GM11168 (cell line): ENCODE results near the gene HLCS.

ENCODE experiments used
- in situ Hi-C: fragments of 300-500 bp; cut with MboI; formaldehyde crosslinking; loops from one replicate; pipeline ENCODE4 v1.12.0; 2022; ENCODE audit warnings: low sequenced_read_pairs; ENCODE audit not compliant: unreplicated experiment

HLCS gene

GRCh38 chr21:36856643-36857042 is 109.8 kb downstream of the HLCS start:
- in situ Hi-C loops = no loop called here

GRCh38 chr21:36854391-36854790 is 112.1 kb downstream of the HLCS start:
- in situ Hi-C loops = no loop called here

GRCh38 chr21:36852864-36853263 is 113.6 kb downstream of the HLCS start:
- in situ Hi-C loops = no loop called here

GRCh38 chr21:36852293-36852692 is 114.2 kb downstream of the HLCS start:
- in situ Hi-C loops = no loop called here

- in situ Hi-C loops = no loop called here
Observed at GRCh38 chr21:36851121-36851520, 115.3 kb downstream of the HLCS start.

GRCh38 chr21:36850372-36850771 is 116.1 kb downstream of the HLCS start:
- in situ Hi-C loops = no loop called here

GRCh38 chr21:36849461-36850105 is 116.9 kb downstream of the HLCS start:
- in situ Hi-C loops = no loop called here

- in situ Hi-C loops = no loop called here
Observed at GRCh38 chr21:36848730-36849274, 117.7 kb downstream of the HLCS start.

GRCh38 chr21:36847189-36847588 is 119.3 kb downstream of the HLCS start:
- in situ Hi-C loops = no loop called here

- in situ Hi-C loops = no loop called here
Observed at GRCh38 chr21:36846631-36847030, 119.8 kb downstream of the HLCS start.

- in situ Hi-C loops = no loop called here
Observed at GRCh38 chr21:36845790-36846189, 120.7 kb downstream of the HLCS start.

GRCh38 chr21:36845070-36845469 is 121.4 kb downstream of the HLCS start:
- in situ Hi-C loops = no loop called here

- in situ Hi-C loops = no loop called here
Observed at GRCh38 chr21:36841866-36842265, 124.6 kb downstream of the HLCS start.

- in situ Hi-C loops = no loop called here
Observed at GRCh38 chr21:36839735-36840134, 126.7 kb downstream of the HLCS start.

GRCh38 chr21:36839123-36839522 is 127.3 kb downstream of the HLCS start:
- in situ Hi-C loops = no loop called here

GRCh38 chr21:36835383-36835795 is 131.1 kb downstream of the HLCS start:
- in situ Hi-C loops = no loop called here

GRCh38 chr21:36834192-36834591 is 132.3 kb downstream of the HLCS start:
- in situ Hi-C loops = no loop called here

GRCh38 chr21:36830100-36830499 is 136.4 kb downstream of the HLCS start:
- in situ Hi-C loops = no loop called here

- in situ Hi-C loops = no loop called here
Observed at GRCh38 chr21:36828891-36829515, 137.5 kb downstream of the HLCS start.

GRCh38 chr21:36828208-36828607 is 138.3 kb downstream of the HLCS start:
- in situ Hi-C loops = no loop called here

GRCh38 chr21:36825658-36826057 is 140.8 kb downstream of the HLCS start:
- in situ Hi-C loops = no loop called here

GRCh38 chr21:36821032-36821299 is 145.5 kb downstream of the HLCS start:
- in situ Hi-C loops = no loop called here
